Upper lobe of left lung (tissue), 4 donors: ENCODE results near the gene NARF.

ENCODE experiments used
- CTCF ChIP-seq, 6 experiments: fragments of 450-650 bp in 4 of 6; fragments of 200-600 bp in 2 of 6; sonication (generic) in 2 of 6; IDR thresholded peaks; one replicate each; pipeline ENCODE4 v1.5.1; 2016 to 2019; ENCODE audit warnings: antibody characterized with exemption in 6 of 6
- EP300 ChIP-seq, 4 donors: sonication (generic); formaldehyde crosslinking; IDR thresholded peaks; one replicate each; pipeline ENCODE4 v1.5.1; 2017; ENCODE audit warnings: antibody characterized with exemption in 4 of 4, control low read depth in 2 of 4
- POLR2A ChIP-seq, 4 donors: fragments of 450-650 bp; IDR thresholded peaks; one replicate each; pipeline ENCODE4 v1.5.1; 2016 to 2017; ENCODE audit warnings: antibody characterized with exemption in 4 of 4, mild to moderate bottlenecking in 2 of 4

DNA sequence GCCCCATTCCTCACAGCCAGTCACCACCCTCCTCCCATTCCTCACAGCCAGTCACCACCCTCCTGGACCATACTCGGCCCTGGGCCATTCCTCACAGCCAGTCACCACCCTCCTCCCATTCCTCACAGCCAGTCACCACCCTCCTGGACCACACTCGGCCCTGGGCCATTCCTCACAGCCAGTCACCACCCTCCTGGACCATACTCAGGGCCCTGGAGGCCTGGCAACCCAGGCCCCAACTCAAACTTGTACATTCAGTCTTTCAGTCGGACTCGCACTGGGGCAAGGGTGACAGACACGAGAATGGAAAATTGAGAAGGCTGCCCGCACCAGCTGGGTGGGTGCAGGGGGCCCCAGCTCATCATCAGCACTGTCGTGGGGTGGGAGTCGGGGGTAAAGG is 30.6 kb downstream of the NARF start:
- no peak for TF ChIP-seq POLR2A (IDR thresholded peaks at IDR 0.05)
- no peak for TF ChIP-seq EP300 (IDR thresholded peaks at IDR 0.05)
- no peak for TF ChIP-seq CTCF (IDR thresholded peaks at IDR 0.05)
